Esophagus squamous epithelium (tissue), 5 donors: Measurements from ENCODE around the gene FAM53B. TPM values are rescaled to one million over a fixed set of nuclear protein-coding genes. Genes with fewer than 3 reads are reported as not detected.

Source experiments
- DNase-seq: peaks from one replicate; lab custom pipeline; 2025; lab: John Stamatoyannopoulos, UW
- H3K27ac ChIP-seq, 4 donors: fragments of 200-600 bp; sonication (generic); one replicate each; pipeline ENCODE4 v1.5.1; 2016 to 2019; ENCODE audit warnings: mild to moderate bottlenecking in 1 of 4
- H3K27me3 ChIP-seq, 4 donors: fragments of 200-600 bp; sonication (generic); 1 replicate in 3 of 4; 2 replicates in 1 of 4; pipeline versions ENCODE4 v1.5.1 to v1.6.0; 2017 to 2021; ENCODE audit warnings: antibody characterized with exemption in 1 of 4
- H3K36me3 ChIP-seq, 3 donors: fragments of 200-600 bp; sonication (generic); one replicate each; pipeline ENCODE4 v1.5.1; 2016 to 2019
- H3K4me1 ChIP-seq, 3 donors: fragments of 200-600 bp; sonication (generic); one replicate each; pipeline ENCODE4 v1.5.1; 2017 to 2019
- H3K4me3 ChIP-seq, 4 donors: fragments of 200-600 bp; sonication (generic); 1 replicate in 3 of 4; 2 replicates in 1 of 4; pipeline ENCODE4 v1.5.1; 2016 to 2019; ENCODE audit warnings: mild to moderate bottlenecking in 2 of 4, moderate library complexity in 1 of 4
- H3K9me3 ChIP-seq, 3 donors: fragments of 200-600 bp; sonication (generic); one replicate each; pipeline ENCODE4 v1.5.1; 2016 to 2019
- CTCF ChIP-seq, 6 experiments: fragments of 450-650 bp in 4 of 6; fragments of 200-600 bp in 2 of 6; sonication (generic) in 2 of 6; IDR thresholded peaks; one replicate each; pipeline ENCODE4 v1.5.1; 2016 to 2019; ENCODE audit warnings: antibody characterized with exemption in 6 of 6, mild to moderate bottlenecking in 4 of 6, moderate library complexity in 4 of 6
- POLR2A ChIP-seq, 4 donors: fragments of 450-650 bp; IDR thresholded peaks; one replicate each; pipeline ENCODE4 v1.6.1; 2017; ENCODE audit warnings: antibody characterized with exemption in 4 of 4, mild to moderate bottlenecking in 4 of 4, moderate library complexity in 3 of 4
- WGBS, 2 donors: methylation state at CpG; one replicate each; pipeline ENCODE4 v1.1.5; 2018; 5-methylcytosine and 5-hydroxymethylcytosine counted together
- intact Hi-C: fragments of 100-400 bp; cut with DNase I; formaldehyde crosslinking; loops from one replicate; pipeline ENCODE4 v1.15.0; 2022
- total RNA-seq, 4 donors: library from RNA; depleted of rRNA; stranded (reverse); fragments of >200 nt; gene quantifications; one replicate each; pipeline ENCODE4 v1.1.0, GENCODE V29; 2016
- donor health status: DM: yes; HTN: yes; CAD: no.

The FAM53B gene
- total RNA-seq, 4 donors from 2014 or later = 27.4 to 54.2 (median 31.5) TPM

GRCh38 chr10:124719213-124719851, 24.8 kb downstream of the FAM53B start:
- peak overlapping the region in 1 of 4 donors; percentile 9 for H3K4me3 ChIP-seq
- WGBS, 2 donors = 8 to 11% methylated on average over 6 to 8 of the region's 8 CpGs
- DNase-seq = peak; percentile 26
- TF ChIP-seq POLR2A (IDR thresholded peaks at IDR 0.05) = peak in 1 of 4 donors; percentile 21
- TF ChIP-seq CTCF (IDR thresholded peaks at IDR 0.05) = peak; percentile 47 to 88 (median 68)
- intact Hi-C loops = no loop called here
- no peaks in the 10 kb centered on the region for H3K27me3 ChIP-seq
- H3K36me3 ChIP-seq = no peaks in the 10 kb centered on the region
- H3K9me3 ChIP-seq = no peaks in the 10 kb centered on the region
- peak overlapping the region; percentile 71 to 91 (median 87) for H3K27ac ChIP-seq
- H3K4me1 ChIP-seq = peaks cover 68 to 100% (median 89%) of the 10 kb centered on the region in 3 donors

GRCh38 chr10:124717911-124718741, 26.1 kb downstream of the FAM53B start:
- no peaks in the 10 kb centered on the region for H3K36me3 ChIP-seq
- peaks cover 56 to 100% (median 84%) of the 10 kb centered on the region in 3 donors for H3K4me1 ChIP-seq
- peak overlapping the region in 1 of 4 donors; percentile 19 for H3K4me3 ChIP-seq
- 12 to 24% methylated on average over 7 to 9 of the region's 12 CpGs for WGBS, 2 donors
- H3K27me3 ChIP-seq = no peaks in the 10 kb centered on the region
- H3K9me3 ChIP-seq = no peaks in the 10 kb centered on the region
- TF ChIP-seq POLR2A (IDR thresholded peaks at IDR 0.05) (no peak), CTCF (IDR thresholded peaks at IDR 0.05) (no peak)
- peak overlapping the region; percentile 71 to 91 (median 87) for H3K27ac ChIP-seq
- intact Hi-C loops = no loop called here
- no peak for DNase-seq

GRCh38 chr10:124717041-124717757, 27.0 kb downstream of the FAM53B start:
- peak overlapping the region; percentile 71 to 91 (median 87) for H3K27ac ChIP-seq

GRCh38 chr10:124716369-124716768, 27.8 kb downstream of the FAM53B start:
- no peaks in the 10 kb centered on the region for H3K27me3 ChIP-seq
- H3K9me3 ChIP-seq = no peaks in the 10 kb centered on the region
- H3K27ac ChIP-seq = peak overlapping the region in 2 of 4 donors; percentile 29 to 91
- peaks cover 44 to 99% (median 66%) of the 10 kb centered on the region in 3 donors for H3K4me1 ChIP-seq
- H3K4me3 ChIP-seq = no peak overlapping the region
- WGBS, 2 donors = 53 to 68% methylated on average over 4 of the region's 4 CpGs
- TF ChIP-seq CTCF (IDR thresholded peaks at IDR 0.05) (no peak), POLR2A (IDR thresholded peaks at IDR 0.05) (no peak)
- no peak for DNase-seq
- H3K36me3 ChIP-seq = no peaks in the 10 kb centered on the region
- intact Hi-C loops = no loop called here

More at GRCh38 chr10:124717041-124717757, 27.0 kb downstream of the FAM53B start:
- no peak for TF ChIP-seq POLR2A (IDR thresholded peaks at IDR 0.05)
- TF ChIP-seq CTCF (IDR thresholded peaks at IDR 0.05) = no peak
- no peak for DNase-seq
- Histone ChIP-seq H3K27me3 (no peaks in the 10 kb centered on the region), H3K4me3 (no peak overlapping the region), H3K36me3 (no peaks in the 10 kb centered on the region), H3K9me3 (no peaks in the 10 kb centered on the region), H3K4me1 (peaks cover 49 to 100% (median 75%) of the 10 kb centered on the region in 3 donors)
- 77 to 89% methylated on average over 6 to 9 of the region's 9 CpGs for WGBS, 2 donors
- intact Hi-C loops = no loop called here
